ENCODE measurements around the gene TEPSIN. TPM values are rescaled to one million over a fixed set of nuclear protein-coding genes. Genes with fewer than 3 reads are reported as not detected.

Gene TEPSIN
- total RNA-seq, 2 donors from 2014 or later = 30.0 to 45.0 TPM

- H3K27ac ChIP-seq (ENCODE audit: low read depth, low read length) = no peak overlapping the region
- no peaks in the 10 kb centered on the region for H3K9me3 ChIP-seq (ENCODE audit: control insufficient read depth, low read length)
- peaks cover 28% of the 10 kb centered on the region for H3K36me3 ChIP-seq (ENCODE audit: control insufficient read depth, insufficient read depth, low read length)
- H3K9me3 Mint-ChIP-seq = no peaks in the 10 kb centered on the region
- no peaks in the 10 kb centered on the region for H3K27me3 Mint-ChIP-seq (ENCODE audit: insufficient read depth)
- no peak overlapping the region for H3K9ac ChIP-seq (ENCODE audit: extremely low read depth, low read length, poor library complexity, severe bottlenecking)
- H3K4me3 ChIP-seq (ENCODE audit: low read length) = no peak overlapping the region
- H3K4me1 Mint-ChIP-seq = no peaks in the 10 kb centered on the region
- 92 to 97% methylated on average over 6 to 12 of the region's 12 CpGs for WGBS, 2 experiments (ENCODE audit: insufficient coverage in 1 of 2, insufficient read length in 1 of 2)
- H3K4me3 Mint-ChIP-seq = no peak overlapping the region
- peaks cover 67% of the 10 kb centered on the region for H3K36me3 Mint-ChIP-seq (ENCODE audit: low read depth)
- no peaks in the 10 kb centered on the region for H3K4me1 ChIP-seq (ENCODE audit: control insufficient read depth, insufficient read depth, low read length)
- TF ChIP-seq, protein P1, sequence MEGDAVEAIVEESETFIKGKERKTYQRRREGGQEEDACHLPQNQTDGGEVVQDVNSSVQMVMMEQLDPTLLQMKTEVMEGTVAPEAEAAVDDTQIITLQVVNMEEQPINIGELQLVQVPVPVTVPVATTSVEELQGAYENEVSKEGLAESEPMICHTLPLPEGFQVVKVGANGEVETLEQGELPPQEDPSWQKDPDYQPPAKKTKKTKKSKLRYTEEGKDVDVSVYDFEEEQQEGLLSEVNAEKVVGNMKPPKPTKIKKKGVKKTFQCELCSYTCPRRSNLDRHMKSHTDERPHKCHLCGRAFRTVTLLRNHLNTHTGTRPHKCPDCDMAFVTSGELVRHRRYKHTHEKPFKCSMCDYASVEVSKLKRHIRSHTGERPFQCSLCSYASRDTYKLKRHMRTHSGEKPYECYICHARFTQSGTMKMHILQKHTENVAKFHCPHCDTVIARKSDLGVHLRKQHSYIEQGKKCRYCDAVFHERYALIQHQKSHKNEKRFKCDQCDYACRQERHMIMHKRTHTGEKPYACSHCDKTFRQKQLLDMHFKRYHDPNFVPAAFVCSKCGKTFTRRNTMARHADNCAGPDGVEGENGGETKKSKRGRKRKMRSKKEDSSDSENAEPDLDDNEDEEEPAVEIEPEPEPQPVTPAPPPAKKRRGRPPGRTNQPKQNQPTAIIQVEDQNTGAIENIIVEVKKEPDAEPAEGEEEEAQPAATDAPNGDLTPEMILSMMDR (conservative IDR thresholded peaks at IDR 0.05) = no peak
- H3K27ac Mint-ChIP-seq = no peak overlapping the region
- no peaks in the 10 kb centered on the region for H3K27me3 ChIP-seq (ENCODE audit: control insufficient read depth, insufficient read depth, low read length, poor library complexity, severe bottlenecking)
- DNase-seq = no peak
Observed at GRCh38 chr17:81271226-81271625, 32.4 kb upstream of the TEPSIN start.

- Mint-ChIP-seq H3K4me3 (no peak overlapping the region), H3K36me3 (ENCODE audit: low read depth) (peaks cover 69% of the 10 kb centered on the region), H3K27ac (no peak overlapping the region), H3K27me3 (ENCODE audit: insufficient read depth) (no peaks in the 10 kb centered on the region), H3K4me1 (no peaks in the 10 kb centered on the region), H3K9me3 (no peaks in the 10 kb centered on the region)
- Histone ChIP-seq H3K9ac (ENCODE audit: extremely low read depth, low read length, poor library complexity, severe bottlenecking) (no peak overlapping the region), H3K4me1 (ENCODE audit: control insufficient read depth, insufficient read depth, low read length) (no peaks in the 10 kb centered on the region), H3K36me3 (ENCODE audit: control insufficient read depth, insufficient read depth, low read length) (peaks cover 28% of the 10 kb centered on the region), H3K9me3 (ENCODE audit: control insufficient read depth, low read length) (no peaks in the 10 kb centered on the region), H3K27ac (ENCODE audit: low read depth, low read length) (no peak overlapping the region), H3K4me3 (ENCODE audit: low read length) (no peak overlapping the region), H3K27me3 (ENCODE audit: control insufficient read depth, insufficient read depth, low read length, poor library complexity, severe bottlenecking) (no peaks in the 10 kb centered on the region)
- 95 to 98% methylated on average over 18 of the region's 18 CpGs for WGBS, 2 experiments (ENCODE audit: insufficient coverage in 1 of 2, insufficient read length in 1 of 2)
- TF ChIP-seq, protein P1 (conservative IDR thresholded peaks at IDR 0.05) = no peak
- no peak for DNase-seq
Observed at GRCh38 chr17:81270279-81270678, 31.4 kb upstream of the TEPSIN start.

GRCh38 chr17:81267390-81268067, 28.7 kb upstream of the TEPSIN start:
- no peaks in the 10 kb centered on the region for H3K9me3 ChIP-seq (ENCODE audit: control insufficient read depth, low read length)
- no peak overlapping the region for H3K9ac ChIP-seq (ENCODE audit: extremely low read depth, low read length, poor library complexity, severe bottlenecking)
- H3K4me1 ChIP-seq (ENCODE audit: control insufficient read depth, insufficient read depth, low read length) = no peaks in the 10 kb centered on the region
- H3K27ac ChIP-seq (ENCODE audit: low read depth, low read length) = peak overlapping the region; percentile 73
- Mint-ChIP-seq H3K27me3 (ENCODE audit: insufficient read depth) (no peaks in the 10 kb centered on the region), H3K4me3 (no peak overlapping the region), H3K9me3 (no peaks in the 10 kb centered on the region), H3K4me1 (no peaks in the 10 kb centered on the region), H3K36me3 (ENCODE audit: low read depth) (peaks cover 67% of the 10 kb centered on the region), H3K27ac (no peak overlapping the region)
- no peak for DNase-seq
- 78 to 93% methylated on average over 6 of the region's 6 CpGs for WGBS, 2 experiments (ENCODE audit: insufficient coverage in 1 of 2, insufficient read length in 1 of 2)
- peaks cover 20% of the 10 kb centered on the region for H3K36me3 ChIP-seq (ENCODE audit: control insufficient read depth, insufficient read depth, low read length)
- H3K27me3 ChIP-seq (ENCODE audit: control insufficient read depth, insufficient read depth, low read length, poor library complexity, severe bottlenecking) = no peaks in the 10 kb centered on the region
- H3K4me3 ChIP-seq (ENCODE audit: low read length) = no peak overlapping the region
- TF ChIP-seq, protein P1 (conservative IDR thresholded peaks at IDR 0.05) = no peak

Measured in endodermal cell (in vitro differentiated cells).